ENCODE measurements around the gene PTPRM. TPM values are rescaled to one million over a fixed set of nuclear protein-coding genes. Genes with fewer than 3 reads are reported as not detected.

Gene PTPRM
- total and polyA plus RNA-seq, 4 donors: 61.1 to 146 (median 87.5) TPM

DNA sequence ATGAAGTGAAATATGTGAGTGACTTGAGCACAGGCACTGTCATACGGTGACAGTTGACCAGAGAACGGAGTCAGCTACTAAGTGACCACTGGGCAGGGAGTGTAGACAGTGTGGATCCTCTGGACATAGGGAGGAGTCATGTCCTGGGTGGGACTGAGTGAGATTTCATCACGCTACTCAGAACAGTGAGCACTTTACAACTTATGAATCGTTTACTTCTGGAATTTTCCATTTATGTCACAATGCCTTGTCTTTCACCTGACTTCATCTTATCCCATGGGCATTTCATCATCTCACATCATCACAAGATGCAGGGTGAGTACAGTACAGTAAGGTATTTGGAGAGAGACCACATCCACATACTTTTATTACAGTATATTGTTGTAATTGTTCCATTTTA is 29.0 kb downstream of the PTPRM start:
- Histone ChIP-seq H3K9me3 (ENCODE audit: control insufficient read depth in 4 of 4, insufficient read depth in 3 of 4, low read length in 3 of 4) (no peaks in the 10 kb centered on the region), H3K27me3 (ENCODE audit: control insufficient read depth in 3 of 3, insufficient read depth in 3 of 3, low read length in 2 of 3) (no peaks in the 10 kb centered on the region), H3K4me3 (no peak overlapping the region), H3K4me1 (ENCODE audit: control insufficient read depth in 5 of 5, insufficient read depth in 5 of 5, low read length in 5 of 5) (peaks cover 10 to 32% (median 19%) of the 10 kb centered on the region in 5 donors), H3K9ac (ENCODE audit: insufficient read depth in 1 of 2, low read length in 2 of 2) (no peak overlapping the region), H3K36me3 (ENCODE audit: control insufficient read depth in 4 of 4, insufficient read depth in 4 of 4, low read length in 4 of 4) (no peaks in the 10 kb centered on the region), H3K27ac (ENCODE audit: low read depth in 1 of 2, low read length in 1 of 2) (no peak overlapping the region)
- TF ChIP-seq CTCF (IDR thresholded peaks at IDR 0.05; ENCODE audit: control extremely low read depth, extremely low read depth): no peak
- ATAC-seq (ENCODE audit: insufficient read depth, low FRiP score) (no peak), DNase-seq (no peak)
- 72 to 84% methylated on average over 4 of the region's 4 CpGs for WGBS, 2 donors

- ATAC-seq (ENCODE audit: insufficient read depth, low FRiP score) (no peak), DNase-seq (no peak)
- no peak overlapping the region for H3K9ac ChIP-seq (ENCODE audit: insufficient read depth in 1 of 2, low read length in 2 of 2)
- H3K4me1 ChIP-seq (ENCODE audit: control insufficient read depth in 5 of 5, insufficient read depth in 5 of 5, low read length in 5 of 5): peaks cover 10 to 25% (median 18%) of the 10 kb centered on the region in 5 donors
- TF ChIP-seq CTCF (IDR thresholded peaks at IDR 0.05; ENCODE audit: control extremely low read depth, extremely low read depth): no peak
- no peaks in the 10 kb centered on the region for H3K27me3 ChIP-seq (ENCODE audit: control insufficient read depth in 3 of 3, insufficient read depth in 3 of 3, low read length in 2 of 3)
- no peak overlapping the region for H3K4me3 ChIP-seq
- no peaks in the 10 kb centered on the region for H3K9me3 ChIP-seq (ENCODE audit: control insufficient read depth in 4 of 4, insufficient read depth in 3 of 4, low read length in 3 of 4)
- no peak overlapping the region for H3K27ac ChIP-seq (ENCODE audit: low read depth in 1 of 2, low read length in 1 of 2)
- H3K36me3 ChIP-seq (ENCODE audit: control insufficient read depth in 4 of 4, insufficient read depth in 4 of 4, low read length in 4 of 4): no peaks in the 10 kb centered on the region
- WGBS, 2 donors: 82% methylated on average over 3 of the region's 3 CpGs
Measured at GRCh38 chr18:7597500-7597899, 30.4 kb downstream of the PTPRM start.

DNA sequence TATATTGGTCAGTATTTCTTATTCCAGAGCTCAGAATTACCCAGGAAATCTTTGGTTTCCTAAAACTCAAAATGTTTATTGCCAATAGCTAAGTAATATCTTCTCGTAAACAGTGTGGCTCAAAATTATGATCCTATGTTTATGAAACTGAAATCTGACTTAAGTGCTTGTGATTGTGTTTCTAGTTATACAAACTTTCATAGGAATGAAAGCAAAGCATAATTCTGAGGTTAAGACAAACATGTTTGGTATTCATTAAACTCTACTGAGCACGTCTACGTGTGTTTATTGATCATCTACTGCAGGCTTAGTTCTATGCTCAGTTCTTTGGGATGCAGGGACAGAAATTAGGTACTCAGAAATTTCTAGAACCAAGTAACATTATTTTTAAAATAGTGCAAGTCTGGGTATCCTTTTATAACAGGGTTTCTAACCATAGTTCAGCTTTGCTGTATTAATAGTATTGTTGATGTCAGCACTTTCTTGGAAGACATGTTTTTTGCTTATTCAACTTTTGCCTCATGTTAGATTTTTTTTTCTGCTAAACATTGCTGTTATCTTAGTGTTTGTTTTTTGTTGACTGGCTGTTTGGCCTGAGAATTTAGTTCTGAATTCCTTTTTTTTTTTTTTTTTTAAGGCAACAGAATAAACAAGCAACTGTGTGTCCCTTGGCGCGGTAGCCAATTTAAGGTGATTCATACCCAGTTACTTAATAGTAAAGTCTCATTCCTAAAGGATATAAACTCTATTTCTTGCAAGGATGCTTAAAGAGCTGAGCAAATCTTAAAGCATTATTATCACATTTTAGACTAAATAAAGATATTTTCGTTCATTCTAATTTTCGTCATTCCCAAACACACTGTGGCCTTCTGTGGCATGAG is 31.3 kb downstream of the PTPRM start:
- Histone ChIP-seq H3K9me3 (ENCODE audit: control insufficient read depth in 4 of 4, insufficient read depth in 3 of 4, low read length in 3 of 4) (no peaks in the 10 kb centered on the region), H3K4me3 (no peak overlapping the region), H3K27me3 (ENCODE audit: control insufficient read depth in 3 of 3, insufficient read depth in 3 of 3, low read length in 2 of 3) (no peaks in the 10 kb centered on the region), H3K9ac (ENCODE audit: insufficient read depth in 1 of 2, low read length in 2 of 2) (peak overlapping the region in 1 of 2 donors; percentile 52), H3K36me3 (ENCODE audit: control insufficient read depth in 4 of 4, insufficient read depth in 4 of 4, low read length in 4 of 4) (no peaks in the 10 kb centered on the region), H3K27ac (ENCODE audit: low read depth in 1 of 2, low read length in 1 of 2) (no peak overlapping the region), H3K4me1 (ENCODE audit: control insufficient read depth in 5 of 5, insufficient read depth in 5 of 5, low read length in 5 of 5) (peaks cover 10 to 20% (median 18%) of the 10 kb centered on the region in 5 donors)
- DNase-seq (peak in 2 of 3 donors; percentile 70 to 80), ATAC-seq (ENCODE audit: insufficient read depth, low FRiP score) (no peak)
- WGBS, 2 donors: 78 to 83% methylated on average over 7 of the region's 7 CpGs
- TF ChIP-seq CTCF (IDR thresholded peaks at IDR 0.05; ENCODE audit: control extremely low read depth, extremely low read depth): no peak

Data from lung (tissue), 12 donors.